ENCODE measurements around the gene VCL.

- TF ChIP-seq, protein P1, sequence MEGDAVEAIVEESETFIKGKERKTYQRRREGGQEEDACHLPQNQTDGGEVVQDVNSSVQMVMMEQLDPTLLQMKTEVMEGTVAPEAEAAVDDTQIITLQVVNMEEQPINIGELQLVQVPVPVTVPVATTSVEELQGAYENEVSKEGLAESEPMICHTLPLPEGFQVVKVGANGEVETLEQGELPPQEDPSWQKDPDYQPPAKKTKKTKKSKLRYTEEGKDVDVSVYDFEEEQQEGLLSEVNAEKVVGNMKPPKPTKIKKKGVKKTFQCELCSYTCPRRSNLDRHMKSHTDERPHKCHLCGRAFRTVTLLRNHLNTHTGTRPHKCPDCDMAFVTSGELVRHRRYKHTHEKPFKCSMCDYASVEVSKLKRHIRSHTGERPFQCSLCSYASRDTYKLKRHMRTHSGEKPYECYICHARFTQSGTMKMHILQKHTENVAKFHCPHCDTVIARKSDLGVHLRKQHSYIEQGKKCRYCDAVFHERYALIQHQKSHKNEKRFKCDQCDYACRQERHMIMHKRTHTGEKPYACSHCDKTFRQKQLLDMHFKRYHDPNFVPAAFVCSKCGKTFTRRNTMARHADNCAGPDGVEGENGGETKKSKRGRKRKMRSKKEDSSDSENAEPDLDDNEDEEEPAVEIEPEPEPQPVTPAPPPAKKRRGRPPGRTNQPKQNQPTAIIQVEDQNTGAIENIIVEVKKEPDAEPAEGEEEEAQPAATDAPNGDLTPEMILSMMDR (IDR thresholded peaks at IDR 0.05) = no peak
- TF ChIP-seq ZFX (IDR thresholded peaks at IDR 0.05; ENCODE audit: borderline replicate concordance) = no peak
These were observed 107.1 kb downstream of the VCL start for GRCh38 chr10:74104996-74105395.

Measured in 22Rv1 (cell line).